ENCODE data around the gene LRFN3. TPM values are rescaled to one million over a fixed set of nuclear protein-coding genes. Genes with fewer than 3 reads are reported as not detected.
A peak's percentile ranks its signal among the peaks of the same experiment; 100 is the strongest.

Gene LRFN3, protein sequence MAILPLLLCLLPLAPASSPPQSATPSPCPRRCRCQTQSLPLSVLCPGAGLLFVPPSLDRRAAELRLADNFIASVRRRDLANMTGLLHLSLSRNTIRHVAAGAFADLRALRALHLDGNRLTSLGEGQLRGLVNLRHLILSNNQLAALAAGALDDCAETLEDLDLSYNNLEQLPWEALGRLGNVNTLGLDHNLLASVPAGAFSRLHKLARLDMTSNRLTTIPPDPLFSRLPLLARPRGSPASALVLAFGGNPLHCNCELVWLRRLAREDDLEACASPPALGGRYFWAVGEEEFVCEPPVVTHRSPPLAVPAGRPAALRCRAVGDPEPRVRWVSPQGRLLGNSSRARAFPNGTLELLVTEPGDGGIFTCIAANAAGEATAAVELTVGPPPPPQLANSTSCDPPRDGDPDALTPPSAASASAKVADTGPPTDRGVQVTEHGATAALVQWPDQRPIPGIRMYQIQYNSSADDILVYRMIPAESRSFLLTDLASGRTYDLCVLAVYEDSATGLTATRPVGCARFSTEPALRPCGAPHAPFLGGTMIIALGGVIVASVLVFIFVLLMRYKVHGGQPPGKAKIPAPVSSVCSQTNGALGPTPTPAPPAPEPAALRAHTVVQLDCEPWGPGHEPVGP
- total RNA-seq (2021): 20.6 to 26.4 TPM (median 24.8 TPM) in 3 replicates
- percentile 56 among the genes with signal in this experiment for Bru-seq, nascent RNA
- long read RNA-seq, experiment 1, transcript LRFN3-201 (3 exons, 2,513 nt): major isoform, 31 of 33 reads
- long read RNA-seq, experiment 1, partial matches to known transcripts: 2 of 33 reads
- long read RNA-seq, experiment 1, other reads (novel, unspliced or antisense): 0 of 33 reads
- long read RNA-seq, experiment 2, transcript LRFN3-201 (3 exons, 2,513 nt): major isoform, 19 of 33 reads
- long read RNA-seq, experiment 2, partial matches to known transcripts: 11 of 33 reads
- long read RNA-seq, experiment 2, other reads (novel, unspliced or antisense): 3 of 33 reads
- long read RNA-seq, experiment 3: 0 reads

DNA sequence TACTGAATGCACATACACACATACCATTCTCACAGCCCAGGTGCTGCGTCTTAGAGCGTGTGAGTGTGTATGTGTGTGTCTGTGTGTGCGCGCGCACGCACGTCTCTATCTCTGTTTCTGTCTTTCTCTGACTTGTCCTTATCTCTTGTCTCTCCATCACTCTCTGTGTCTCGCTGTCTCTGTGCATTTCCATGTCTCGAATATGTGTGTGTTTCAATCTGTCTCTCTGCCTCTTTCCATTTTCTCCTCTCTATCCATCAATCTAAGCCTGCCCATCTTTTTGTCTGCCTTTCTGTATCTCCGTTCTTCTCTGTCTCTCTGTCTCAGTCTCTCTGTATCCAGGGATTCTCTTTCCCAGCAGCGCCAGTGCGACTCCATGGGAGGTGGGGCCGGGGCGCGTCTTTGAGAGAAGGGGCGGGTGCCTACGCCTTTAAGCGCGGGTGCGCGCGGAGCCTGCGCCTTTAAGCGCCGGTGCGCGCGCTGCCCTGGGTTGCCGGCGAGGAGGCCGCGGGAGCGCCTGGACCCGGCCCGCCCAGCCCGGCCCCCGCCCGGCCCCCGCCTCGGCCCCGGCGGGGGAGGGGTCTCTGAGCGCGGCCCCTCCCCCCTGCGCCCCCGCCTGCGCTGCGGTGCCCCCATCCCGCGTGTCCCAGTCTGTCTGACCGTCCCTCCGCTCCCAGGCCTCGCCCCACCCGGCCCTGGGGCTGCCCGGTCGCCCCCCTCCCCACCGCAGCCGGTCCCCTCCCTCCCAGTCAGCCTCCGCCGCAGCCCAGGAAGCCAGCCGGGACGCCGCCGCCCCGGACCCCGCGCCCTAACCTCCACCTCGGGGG is at the start of gene LRFN3:
LRFN3 (plus strand) TSS at position 464 of the 827 bp plus-strand sequence. CDS start 3,052 bp downstream, outside the sequence.
- peaks cover 35% of the 10 kb centered on the region for H3K4me1 Mint-ChIP-seq
- no peaks in the 10 kb centered on the region for H3K27me3 Mint-ChIP-seq (ENCODE audit: low read depth)
- H3K9me3 Mint-ChIP-seq: no peaks in the 10 kb centered on the region
- ATAC-seq (peak; percentile 10), DNase-seq (ENCODE audit: low spot score) (peak; percentile 81)
- peaks cover 5% of the 10 kb centered on the region for H3K36me3 Mint-ChIP-seq
- TF ChIP-seq ZNF317 (CRISPR knock-in tag; IDR thresholded peaks at IDR 0.05; ENCODE audit: borderline replicate concordance, low read depth) (no peak), ZNF396 (CRISPR knock-in tag; IDR thresholded peaks at IDR 0.05; ENCODE audit: borderline replicate concordance) (no peak), NFYB (CRISPR knock-in tag; conservative IDR thresholded peaks at IDR 0.05; ENCODE audit: low read depth) (no peak), HMGA2 (CRISPR knock-in tag; IDR thresholded peaks at IDR 0.05) (no peak), CREM (CRISPR knock-in tag; IDR thresholded peaks at IDR 0.05) (no peak)
- TF ChIP-seq, protein P1, sequence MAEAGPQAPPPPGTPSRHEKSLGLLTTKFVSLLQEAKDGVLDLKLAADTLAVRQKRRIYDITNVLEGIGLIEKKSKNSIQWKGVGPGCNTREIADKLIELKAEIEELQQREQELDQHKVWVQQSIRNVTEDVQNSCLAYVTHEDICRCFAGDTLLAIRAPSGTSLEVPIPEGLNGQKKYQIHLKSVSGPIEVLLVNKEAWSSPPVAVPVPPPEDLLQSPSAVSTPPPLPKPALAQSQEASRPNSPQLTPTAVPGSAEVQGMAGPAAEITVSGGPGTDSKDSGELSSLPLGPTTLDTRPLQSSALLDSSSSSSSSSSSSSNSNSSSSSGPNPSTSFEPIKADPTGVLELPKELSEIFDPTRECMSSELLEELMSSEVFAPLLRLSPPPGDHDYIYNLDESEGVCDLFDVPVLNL (CRISPR knock-in tag; IDR thresholded peaks at IDR 0.05; ENCODE audit: borderline replicate concordance, low read depth): no peak
- TF ChIP-seq, protein P2, sequence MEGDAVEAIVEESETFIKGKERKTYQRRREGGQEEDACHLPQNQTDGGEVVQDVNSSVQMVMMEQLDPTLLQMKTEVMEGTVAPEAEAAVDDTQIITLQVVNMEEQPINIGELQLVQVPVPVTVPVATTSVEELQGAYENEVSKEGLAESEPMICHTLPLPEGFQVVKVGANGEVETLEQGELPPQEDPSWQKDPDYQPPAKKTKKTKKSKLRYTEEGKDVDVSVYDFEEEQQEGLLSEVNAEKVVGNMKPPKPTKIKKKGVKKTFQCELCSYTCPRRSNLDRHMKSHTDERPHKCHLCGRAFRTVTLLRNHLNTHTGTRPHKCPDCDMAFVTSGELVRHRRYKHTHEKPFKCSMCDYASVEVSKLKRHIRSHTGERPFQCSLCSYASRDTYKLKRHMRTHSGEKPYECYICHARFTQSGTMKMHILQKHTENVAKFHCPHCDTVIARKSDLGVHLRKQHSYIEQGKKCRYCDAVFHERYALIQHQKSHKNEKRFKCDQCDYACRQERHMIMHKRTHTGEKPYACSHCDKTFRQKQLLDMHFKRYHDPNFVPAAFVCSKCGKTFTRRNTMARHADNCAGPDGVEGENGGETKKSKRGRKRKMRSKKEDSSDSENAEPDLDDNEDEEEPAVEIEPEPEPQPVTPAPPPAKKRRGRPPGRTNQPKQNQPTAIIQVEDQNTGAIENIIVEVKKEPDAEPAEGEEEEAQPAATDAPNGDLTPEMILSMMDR (IDR thresholded peaks at IDR 0.05): no peak
- TF ChIP-seq, protein P3, sequence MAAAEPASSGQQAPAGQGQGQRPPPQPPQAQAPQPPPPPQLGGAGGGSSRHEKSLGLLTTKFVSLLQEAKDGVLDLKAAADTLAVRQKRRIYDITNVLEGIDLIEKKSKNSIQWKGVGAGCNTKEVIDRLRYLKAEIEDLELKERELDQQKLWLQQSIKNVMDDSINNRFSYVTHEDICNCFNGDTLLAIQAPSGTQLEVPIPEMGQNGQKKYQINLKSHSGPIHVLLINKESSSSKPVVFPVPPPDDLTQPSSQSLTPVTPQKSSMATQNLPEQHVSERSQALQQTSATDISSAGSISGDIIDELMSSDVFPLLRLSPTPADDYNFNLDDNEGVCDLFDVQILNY (CRISPR knock-in tag; IDR thresholded peaks at IDR 0.05): no peak
- CTCF ChIA-PET: interaction anchor here (1.0 to 1.5 kb wide), 2 partner anchors 54 to 56 kb away, joined by 3 to 5 read pairs; no protein-coding TSS in a partner anchor
- POLR2A ChIA-PET: no interaction called here
- H3K4me3 Mint-ChIP-seq: peak within 1 kb of the TSS; percentile 74
- peak within 1 kb of the TSS; percentile 55 for H3K27ac Mint-ChIP-seq

DNA sequence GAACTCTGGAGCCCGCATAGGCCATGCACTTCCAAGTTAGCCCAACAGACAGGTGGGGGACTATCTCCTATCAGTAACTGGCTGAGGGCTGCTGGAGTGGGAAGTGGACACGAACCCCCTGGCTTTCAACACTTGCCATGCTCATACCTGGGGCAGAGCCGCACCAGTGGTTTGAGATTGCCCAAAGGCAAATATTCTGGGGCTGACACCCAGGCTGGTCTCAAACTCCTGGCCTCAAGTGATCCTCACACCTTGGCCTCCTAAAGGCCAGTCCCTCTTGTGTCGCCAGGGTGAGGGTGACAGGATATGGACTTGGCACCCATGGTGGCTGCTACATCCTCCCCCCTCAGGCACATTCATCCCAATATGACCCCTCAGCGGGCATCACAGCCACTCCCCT is 49.0 kb upstream of the LRFN3 start:
- H3K27me3 Mint-ChIP-seq (ENCODE audit: low read depth): no peaks in the 10 kb centered on the region; the same call in 1 of the 2 replicates
- peaks cover 38% of the 10 kb centered on the region for H3K36me3 Mint-ChIP-seq
- ChIA-PET POLR2A (no interaction called here), CTCF (no interaction called here)
- H3K4me1 Mint-ChIP-seq: no peaks in the 10 kb centered on the region
- TF ChIP-seq SOX15 (CRISPR knock-in tag; IDR thresholded peaks at IDR 0.05) (no peak), NFE2L1 (CRISPR knock-in tag; IDR thresholded peaks at IDR 0.05) (no peak), ZNF263 (CRISPR knock-in tag; IDR thresholded peaks at IDR 0.05; ENCODE audit: low read depth) (no peak), OVOL2 (CRISPR knock-in tag; IDR thresholded peaks at IDR 0.05; ENCODE audit: borderline replicate concordance) (no peak), ELF4 (CRISPR knock-in tag; IDR thresholded peaks at IDR 0.05; ENCODE audit: low read depth) (no peak), HMGA2 (CRISPR knock-in tag; IDR thresholded peaks at IDR 0.05) (no peak), RORB (CRISPR knock-in tag; IDR thresholded peaks at IDR 0.05) (no peak), CREM (CRISPR knock-in tag; IDR thresholded peaks at IDR 0.05) (no peak)
- TF ChIP-seq, protein P4, sequence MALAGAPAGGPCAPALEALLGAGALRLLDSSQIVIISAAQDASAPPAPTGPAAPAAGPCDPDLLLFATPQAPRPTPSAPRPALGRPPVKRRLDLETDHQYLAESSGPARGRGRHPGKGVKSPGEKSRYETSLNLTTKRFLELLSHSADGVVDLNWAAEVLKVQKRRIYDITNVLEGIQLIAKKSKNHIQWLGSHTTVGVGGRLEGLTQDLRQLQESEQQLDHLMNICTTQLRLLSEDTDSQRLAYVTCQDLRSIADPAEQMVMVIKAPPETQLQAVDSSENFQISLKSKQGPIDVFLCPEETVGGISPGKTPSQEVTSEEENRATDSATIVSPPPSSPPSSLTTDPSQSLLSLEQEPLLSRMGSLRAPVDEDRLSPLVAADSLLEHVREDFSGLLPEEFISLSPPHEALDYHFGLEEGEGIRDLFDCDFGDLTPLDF (CRISPR knock-in tag; IDR thresholded peaks at IDR 0.05): no peak
- no peak for ATAC-seq
- H3K4me3 Mint-ChIP-seq: no peak overlapping the region
- H3K27ac Mint-ChIP-seq: no peak overlapping the region
- no peaks in the 10 kb centered on the region for H3K9me3 Mint-ChIP-seq
- DNase-seq (ENCODE audit: low spot score): no peak

Data from WTC11 (cell line).